Parathyroid adenoma (tissue), 2 donors: Measurements from ENCODE around the gene ADARB2.

ENCODE experiments used
- H2AFZ ChIP-seq: fragments of 300-600 bp; sonication (generic); one replicate; pipeline ENCODE4 v1.7.0; 2017; ENCODE audit warnings: antibody characterized with exemption, mild to moderate bottlenecking
- H3K27ac ChIP-seq: fragments of 300-600 bp; sonication (generic); one replicate; pipeline ENCODE4 v1.7.0; 2017
- H3K27me3 ChIP-seq: fragments of 300-600 bp; sonication (generic); one replicate; pipeline ENCODE4 v1.7.0; 2017; ENCODE audit warnings: low read length; ENCODE audit not compliant: control insufficient read depth, insufficient read depth
- H3K36me3 ChIP-seq: fragments of 300-600 bp; sonication (generic); one replicate; pipeline ENCODE4 v1.7.0; 2017; ENCODE audit warnings: low read length; ENCODE audit not compliant: control insufficient read depth, insufficient read depth
- H3K4me1 ChIP-seq: fragments of 300-600 bp; sonication (generic); one replicate; pipeline ENCODE4 v1.7.0; 2017; ENCODE audit warnings: control low read depth
- H3K4me2 ChIP-seq: fragments of 300-600 bp; sonication (generic); one replicate; pipeline ENCODE4 v1.7.0; 2017; ENCODE audit warnings: low read length
- H3K4me3 ChIP-seq: fragments of 300-600 bp; sonication (generic); one replicate; pipeline ENCODE4 v1.7.0; 2017; ENCODE audit warnings: low read depth, low read length
- H3K79me2 ChIP-seq: fragments of 300-600 bp; sonication (generic); one replicate; pipeline ENCODE4 v1.7.0; 2017; ENCODE audit warnings: control low read depth
- H3K9ac ChIP-seq: fragments of 300-600 bp; sonication (generic); one replicate; pipeline ENCODE4 v1.7.0; 2017; ENCODE audit warnings: mild to moderate bottlenecking
- H3K9me3 ChIP-seq: fragments of 300-600 bp; sonication (generic); one replicate; pipeline ENCODE4 v1.7.0; 2017; ENCODE audit warnings: low read length; ENCODE audit not compliant: control insufficient read depth
- TF ChIP-seq, protein P1 (sequence below): fragments of 300-600 bp; sonication (generic); IDR thresholded peaks from one replicate; pipeline ENCODE4 v1.7.0; 2017; ENCODE audit warnings: antibody characterized with exemption, mild to moderate bottlenecking
- donor health status: primary hyperparathyroidism.

Gene ADARB2

DNA sequence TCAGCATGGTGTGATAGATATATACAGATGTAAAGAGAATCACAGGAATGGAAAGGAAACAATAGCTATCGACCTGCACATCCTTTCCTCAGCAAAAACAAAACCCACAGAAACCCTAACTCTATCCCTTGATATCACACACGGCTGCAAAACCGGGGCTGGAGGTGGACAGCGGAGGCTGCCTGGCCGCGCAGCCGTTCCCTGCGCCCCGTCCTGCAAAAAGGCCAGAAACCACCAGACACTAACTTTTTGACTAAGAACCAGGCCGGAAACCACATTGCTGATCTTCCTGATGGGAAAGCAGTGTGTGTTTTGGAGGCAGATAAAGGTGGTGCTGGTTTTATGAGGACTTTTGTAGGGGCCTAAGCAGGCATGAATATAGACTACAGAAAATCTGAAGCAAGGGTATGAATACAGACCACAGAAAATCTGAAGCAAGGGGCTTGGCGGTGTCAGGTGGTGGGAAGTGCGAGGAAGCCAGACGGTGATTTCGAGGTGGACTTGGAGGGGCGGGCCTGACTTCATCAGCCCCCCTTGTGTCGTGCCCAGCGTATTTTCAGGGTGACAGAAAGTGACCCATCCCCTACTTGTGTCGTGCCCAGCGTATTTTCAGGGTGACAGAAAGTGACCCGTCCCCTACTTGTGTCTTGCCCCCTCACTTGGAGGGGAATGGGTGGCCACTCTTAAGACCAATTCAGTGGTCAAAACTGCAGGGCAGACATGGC is 557.8 kb downstream of the ADARB2 start:
- Histone ChIP-seq H3K9ac (no peak overlapping the region), H3K27ac (no peak overlapping the region), H3K9me3 (no peaks in the 10 kb centered on the region), H3K36me3 (no peaks in the 10 kb centered on the region), H3K27me3 (no peaks in the 10 kb centered on the region), H3K79me2 (no peaks in the 10 kb centered on the region), H3K4me1 (no peaks in the 10 kb centered on the region), H2AFZ (no peak overlapping the region), H3K4me2 (no peak overlapping the region), H3K4me3 (no peak overlapping the region)
- TF ChIP-seq, protein P1, sequence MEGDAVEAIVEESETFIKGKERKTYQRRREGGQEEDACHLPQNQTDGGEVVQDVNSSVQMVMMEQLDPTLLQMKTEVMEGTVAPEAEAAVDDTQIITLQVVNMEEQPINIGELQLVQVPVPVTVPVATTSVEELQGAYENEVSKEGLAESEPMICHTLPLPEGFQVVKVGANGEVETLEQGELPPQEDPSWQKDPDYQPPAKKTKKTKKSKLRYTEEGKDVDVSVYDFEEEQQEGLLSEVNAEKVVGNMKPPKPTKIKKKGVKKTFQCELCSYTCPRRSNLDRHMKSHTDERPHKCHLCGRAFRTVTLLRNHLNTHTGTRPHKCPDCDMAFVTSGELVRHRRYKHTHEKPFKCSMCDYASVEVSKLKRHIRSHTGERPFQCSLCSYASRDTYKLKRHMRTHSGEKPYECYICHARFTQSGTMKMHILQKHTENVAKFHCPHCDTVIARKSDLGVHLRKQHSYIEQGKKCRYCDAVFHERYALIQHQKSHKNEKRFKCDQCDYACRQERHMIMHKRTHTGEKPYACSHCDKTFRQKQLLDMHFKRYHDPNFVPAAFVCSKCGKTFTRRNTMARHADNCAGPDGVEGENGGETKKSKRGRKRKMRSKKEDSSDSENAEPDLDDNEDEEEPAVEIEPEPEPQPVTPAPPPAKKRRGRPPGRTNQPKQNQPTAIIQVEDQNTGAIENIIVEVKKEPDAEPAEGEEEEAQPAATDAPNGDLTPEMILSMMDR: no peak

DNA sequence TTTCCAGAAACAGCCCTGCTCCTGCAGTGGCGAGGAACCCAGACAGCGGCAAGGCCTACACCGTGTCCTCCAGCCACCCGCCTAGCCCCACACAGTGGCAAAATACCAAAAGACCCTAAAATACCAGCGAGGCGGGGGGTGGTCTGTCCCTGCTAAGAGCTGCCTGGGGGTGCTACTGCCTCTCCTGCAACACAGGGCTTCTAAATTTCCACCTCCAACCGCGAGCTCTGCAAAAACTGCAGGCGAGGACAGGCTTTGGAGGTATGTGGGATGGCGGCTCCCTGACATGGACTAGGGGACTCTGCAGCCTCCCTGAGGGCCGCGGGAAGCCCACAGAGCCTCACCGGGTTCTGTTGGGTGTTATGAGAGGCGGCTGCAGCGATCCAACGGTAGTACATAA is 558.8 kb downstream of the ADARB2 start:
- TF ChIP-seq, protein P1: no peak
- H3K4me2 ChIP-seq: no peak overlapping the region
- H3K27me3 ChIP-seq: no peaks in the 10 kb centered on the region
- H3K4me3 ChIP-seq: no peak overlapping the region
- H3K4me1 ChIP-seq: no peaks in the 10 kb centered on the region
- H3K79me2 ChIP-seq: no peaks in the 10 kb centered on the region
- no peaks in the 10 kb centered on the region for H3K9me3 ChIP-seq
- H3K27ac ChIP-seq: no peak overlapping the region
- H3K9ac ChIP-seq: no peak overlapping the region
- no peak overlapping the region for H2AFZ ChIP-seq
- H3K36me3 ChIP-seq: no peaks in the 10 kb centered on the region

DNA sequence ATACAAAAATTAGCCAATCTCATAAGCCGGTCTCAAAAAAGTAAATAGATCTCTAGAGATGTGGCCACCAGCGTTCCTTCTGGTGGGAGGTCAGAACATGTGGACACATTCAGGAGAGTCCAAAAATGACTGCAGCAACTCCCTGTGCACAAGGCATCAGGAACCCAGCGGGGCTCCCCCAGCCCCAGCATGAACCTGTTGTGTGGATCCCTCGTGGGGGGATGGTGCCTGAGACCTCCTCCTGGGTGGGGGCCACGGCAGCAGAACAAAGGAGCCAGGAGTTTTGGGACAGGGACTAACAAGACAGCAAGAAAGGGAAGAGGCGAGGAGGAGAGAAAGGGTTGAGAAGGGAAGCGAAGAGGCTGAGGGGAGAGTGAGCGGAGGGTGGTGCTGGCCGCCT is 559.4 kb downstream of the ADARB2 start:
- H3K4me1 ChIP-seq: no peaks in the 10 kb centered on the region
- H2AFZ ChIP-seq: no peak overlapping the region
- no peaks in the 10 kb centered on the region for H3K9me3 ChIP-seq
- no peak overlapping the region for H3K4me3 ChIP-seq
- H3K9ac ChIP-seq: no peak overlapping the region
- H3K79me2 ChIP-seq: no peaks in the 10 kb centered on the region
- no peaks in the 10 kb centered on the region for H3K27me3 ChIP-seq
- H3K27ac ChIP-seq: no peak overlapping the region
- H3K36me3 ChIP-seq: no peaks in the 10 kb centered on the region
- no peak overlapping the region for H3K4me2 ChIP-seq
- TF ChIP-seq, protein P1: no peak

DNA sequence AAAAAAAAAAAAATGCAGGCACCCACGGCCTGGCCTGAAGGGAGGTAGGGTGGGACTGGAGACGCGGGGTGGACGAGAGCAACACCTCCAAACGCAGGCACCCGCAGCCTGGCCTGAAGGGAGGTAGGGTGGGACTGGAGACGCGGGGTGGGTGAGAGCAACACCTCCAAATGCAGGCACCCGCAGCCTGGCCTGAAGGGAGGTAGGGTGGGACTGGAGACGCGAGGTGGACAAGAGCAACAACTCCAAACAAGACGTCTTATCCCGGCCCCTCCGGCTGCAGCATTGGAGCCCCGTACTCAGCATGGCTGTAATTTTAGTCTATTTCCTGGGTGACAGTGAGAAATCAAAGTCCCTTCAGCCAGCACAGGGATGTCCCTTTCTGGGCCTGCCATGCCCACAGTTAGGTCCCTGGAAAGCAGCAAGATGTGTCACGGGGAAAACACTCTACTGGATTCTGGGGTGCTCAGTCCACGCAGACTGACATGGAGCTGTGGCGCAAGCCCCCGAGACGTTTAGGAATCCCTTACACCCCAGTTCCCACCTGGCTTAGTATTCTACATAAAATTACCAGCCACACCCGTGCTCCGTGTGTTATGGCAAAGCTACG is 561.3 kb downstream of the ADARB2 start:
- TF ChIP-seq, protein P1: no peak
- no peak overlapping the region for H3K4me3 ChIP-seq
- no peak overlapping the region for H3K27ac ChIP-seq
- H3K4me2 ChIP-seq: no peak overlapping the region
- H3K4me1 ChIP-seq: no peaks in the 10 kb centered on the region
- no peaks in the 10 kb centered on the region for H3K36me3 ChIP-seq
- H3K79me2 ChIP-seq: no peaks in the 10 kb centered on the region
- no peaks in the 10 kb centered on the region for H3K9me3 ChIP-seq
- no peak overlapping the region for H2AFZ ChIP-seq
- H3K27me3 ChIP-seq: no peaks in the 10 kb centered on the region
- H3K9ac ChIP-seq: no peak overlapping the region

DNA sequence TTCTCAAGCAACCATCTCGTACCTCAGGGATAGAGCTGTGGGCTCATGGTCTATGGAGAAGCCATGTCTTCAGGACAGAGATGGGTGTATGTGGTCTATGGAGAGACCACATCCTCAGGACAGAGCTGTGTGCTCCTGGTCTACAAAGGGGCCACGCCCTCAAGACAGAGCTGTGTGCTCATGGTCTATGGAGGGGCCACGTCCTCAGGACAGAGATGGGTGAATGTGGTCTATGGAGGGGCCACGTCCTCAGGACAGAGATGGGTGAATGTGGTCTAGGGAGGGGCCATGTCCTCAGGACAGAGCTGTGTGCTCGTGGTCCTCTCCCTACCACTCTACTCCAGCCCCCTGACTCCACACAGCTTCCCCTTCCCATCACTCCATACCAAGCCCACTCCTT is 563.3 kb downstream of the ADARB2 start:
- H3K79me2 ChIP-seq: no peaks in the 10 kb centered on the region
- H3K4me1 ChIP-seq: no peaks in the 10 kb centered on the region
- H2AFZ ChIP-seq: no peak overlapping the region
- H3K9ac ChIP-seq: no peak overlapping the region
- H3K36me3 ChIP-seq: no peaks in the 10 kb centered on the region
- H3K27me3 ChIP-seq: no peaks in the 10 kb centered on the region
- H3K27ac ChIP-seq: no peak overlapping the region
- no peak overlapping the region for H3K4me3 ChIP-seq
- TF ChIP-seq, protein P1: no peak
- no peaks in the 10 kb centered on the region for H3K9me3 ChIP-seq
- no peak overlapping the region for H3K4me2 ChIP-seq
